Stimulated activated CD8-positive, alpha-beta memory T cell treated with anti-CD3 and anti-CD28 coated beads, Interleukin-4, amount 100 ng/mL, for 4 hours (primary cell): ENCODE results near the gene NPHP3.

Experiments
- DNase-seq, 2 donors: peaks; one replicate each; pipeline ENCODE4 v3.0.0-alpha.2; 2020; ENCODE audit warnings: low read depth in 2 of 2, low spot score in 1 of 2

NPHP3 gene

DNA sequence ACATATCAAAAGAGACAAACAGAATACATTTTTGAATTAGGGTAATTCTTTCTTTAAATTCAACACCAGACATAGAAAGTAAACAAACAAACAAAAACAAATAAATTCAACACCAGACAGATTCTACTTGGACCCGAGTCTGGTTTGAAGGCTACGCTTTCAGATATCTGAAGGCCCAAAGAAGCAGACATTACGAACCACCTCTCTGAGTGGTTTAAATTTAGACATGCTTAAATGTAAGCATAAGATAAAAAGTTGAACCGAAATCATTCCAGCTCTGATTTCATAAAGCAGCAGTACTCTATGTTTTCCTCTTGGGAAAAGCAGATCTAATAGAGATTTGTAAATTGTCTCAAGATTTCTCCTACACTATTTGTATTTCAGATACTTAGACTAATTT lies 32.2 kb downstream of the NPHP3 start:
- DNase-seq, result no peak

DNA sequence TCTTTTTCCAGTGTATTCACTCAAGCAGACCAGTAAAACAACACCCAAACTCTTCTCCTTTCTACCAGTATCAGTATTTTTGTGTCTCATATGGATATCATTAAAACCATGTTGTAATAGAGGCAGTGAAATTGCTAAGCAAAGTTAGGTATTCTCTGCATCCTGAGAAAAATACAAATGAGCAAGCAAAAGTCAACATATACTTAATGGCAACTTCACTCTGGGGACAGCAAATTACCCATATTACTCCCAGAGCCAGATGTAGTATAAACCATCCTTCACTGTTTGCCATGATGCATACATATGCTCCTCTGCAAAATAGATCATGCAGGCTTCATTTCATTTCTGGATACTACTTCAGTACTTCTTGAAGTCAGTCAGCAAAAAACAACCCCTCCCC lies 40.0 kb downstream of the NPHP3 start:
- DNase-seq, result no peak

DNA sequence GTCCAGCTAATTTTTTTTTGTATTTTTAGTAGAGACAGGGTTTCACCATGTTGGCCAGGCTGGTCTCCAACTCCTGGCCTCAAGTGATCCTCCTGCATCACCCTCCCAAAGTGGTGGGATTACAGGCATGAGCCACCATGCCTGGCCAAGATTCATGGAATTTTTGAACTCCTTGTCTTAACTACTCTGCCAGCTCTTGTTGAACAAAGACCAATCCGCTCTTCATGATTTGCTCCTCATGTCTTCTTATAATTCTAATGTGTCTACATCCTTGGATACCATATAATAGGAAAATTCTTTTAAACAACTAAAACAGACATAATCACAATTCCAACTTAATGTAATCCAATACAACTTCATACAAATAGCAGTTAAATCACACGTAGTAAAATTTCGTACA lies 40.8 kb downstream of the NPHP3 start:
- no peak for DNase-seq

DNA sequence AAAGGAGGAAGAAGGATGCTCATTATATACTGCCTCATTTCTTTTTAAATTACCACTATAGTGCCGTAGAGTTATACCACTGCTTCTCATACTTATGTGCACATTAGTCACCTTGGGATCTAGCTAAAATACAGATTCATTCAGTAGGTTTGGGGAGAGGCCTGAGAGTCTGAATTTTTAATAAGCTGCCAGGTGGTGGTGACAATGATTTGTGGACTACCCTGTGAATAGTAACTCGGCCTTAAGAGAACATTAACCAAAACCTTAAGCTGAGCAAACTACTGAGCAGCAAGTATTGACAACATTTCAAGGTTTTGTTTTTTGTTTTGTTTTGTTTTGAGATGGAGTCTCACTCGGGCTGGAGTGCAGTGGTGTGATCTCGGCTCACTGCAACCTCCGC lies 42.3 kb downstream of the NPHP3 start:
- DNase-seq, result no peak

DNA sequence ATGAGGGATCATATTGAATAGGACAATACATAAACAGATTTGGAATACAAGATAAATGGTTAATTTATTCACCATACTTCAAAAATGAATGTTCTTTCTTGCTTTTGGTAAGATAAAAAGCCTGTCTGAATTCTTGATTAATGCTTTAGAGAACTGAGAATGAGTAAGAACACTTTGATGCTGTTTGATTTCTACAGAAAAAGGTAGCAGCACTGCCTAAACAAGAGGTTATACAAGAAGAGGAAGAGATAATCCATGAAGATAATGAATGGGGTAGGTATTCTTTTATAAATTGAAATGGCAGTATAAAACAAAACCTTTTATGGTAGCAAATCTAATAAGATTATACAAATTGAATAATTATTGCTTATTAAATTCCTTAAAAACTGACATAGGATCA lies 46.8 kb downstream of the NPHP3 start:
- no peak for DNase-seq

DNA sequence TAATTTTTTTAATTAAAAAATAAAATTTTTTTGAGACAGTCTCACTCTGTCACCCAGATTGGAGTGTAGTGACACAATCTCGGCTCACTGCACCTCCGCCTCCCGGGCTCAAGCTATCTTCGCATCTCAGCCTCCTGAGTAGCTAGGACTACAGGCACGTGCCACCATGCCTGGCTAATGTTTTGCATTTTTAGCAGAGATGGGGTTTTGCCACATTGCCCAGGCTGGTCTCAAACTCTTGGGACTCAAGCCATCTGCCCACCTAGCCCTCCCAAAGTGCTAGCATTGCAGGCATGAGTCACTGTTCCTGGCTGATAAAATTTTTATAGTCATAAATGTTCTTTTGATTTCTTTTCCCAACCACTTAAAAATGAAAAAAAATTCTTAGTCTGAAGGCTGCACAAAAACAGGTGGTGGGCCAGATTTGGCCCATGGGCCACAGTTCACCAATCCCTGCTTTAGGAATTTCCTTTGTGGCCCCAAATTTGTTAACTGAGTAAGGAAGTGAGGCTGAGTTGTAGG lies 52.9 kb downstream of the NPHP3 start:
- no peak for DNase-seq

DNA sequence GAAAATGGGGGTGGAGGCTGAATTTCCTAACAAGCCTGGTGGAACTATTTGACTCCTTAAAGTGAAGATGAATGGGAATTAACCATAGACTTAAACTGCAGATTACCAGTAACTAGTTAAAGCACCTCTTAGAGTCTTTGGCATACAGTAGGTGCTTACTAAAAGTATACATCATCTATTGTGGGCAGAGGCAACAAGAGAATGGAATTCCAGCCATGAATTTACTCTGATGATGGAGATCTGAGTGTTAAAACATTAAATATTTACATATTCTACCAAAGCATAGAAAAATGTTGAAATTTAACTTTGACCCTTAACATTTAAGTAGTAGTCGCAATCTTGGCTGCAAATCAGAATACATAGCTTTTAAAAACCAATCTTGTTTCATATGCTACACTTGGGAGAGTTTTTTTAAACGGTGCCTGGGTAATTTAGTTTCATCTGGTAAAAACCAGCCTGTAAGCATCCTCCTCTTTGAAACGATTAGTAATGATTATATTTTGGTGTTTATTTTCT lies 56.9 kb downstream of the NPHP3 start:
- DNase-seq, result no peak

DNA sequence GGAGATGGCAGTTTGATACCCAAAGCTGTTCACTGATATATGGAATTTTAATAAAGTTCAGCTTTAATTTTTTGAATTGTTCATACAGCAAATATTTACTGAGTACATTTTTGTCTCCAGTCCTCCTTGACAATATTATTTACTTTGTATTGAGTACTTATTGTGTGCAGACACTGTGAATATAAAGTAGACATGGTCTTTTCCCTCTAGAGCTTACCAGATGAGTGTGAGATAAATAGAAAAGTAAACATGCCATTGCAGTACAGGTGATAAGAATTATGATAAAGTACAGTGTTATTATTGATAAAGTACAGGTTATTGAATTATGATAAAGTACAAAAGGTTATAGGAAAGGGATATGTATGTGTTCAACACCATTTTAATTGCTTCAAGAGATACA lies 60.0 kb downstream of the NPHP3 start:
- no peak for DNase-seq

DNA sequence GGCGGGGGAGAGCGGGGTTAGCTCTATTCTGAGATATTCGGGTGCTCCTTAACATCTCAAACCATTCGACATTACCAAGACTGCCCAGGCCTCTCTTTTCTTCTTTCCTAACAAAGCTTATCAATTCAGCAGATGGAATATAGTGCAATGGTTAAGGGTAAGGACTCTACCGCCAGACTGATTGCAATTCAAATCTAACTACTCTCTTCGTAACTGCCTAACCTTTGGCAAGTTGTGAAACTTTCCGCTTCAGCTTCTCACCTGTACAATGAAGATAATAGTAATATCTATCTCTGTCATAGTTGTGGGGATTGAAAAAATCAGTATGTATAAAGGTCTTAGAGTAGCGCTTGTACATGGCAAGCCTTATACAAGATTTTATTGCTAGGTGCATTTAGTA lies 61.1 kb downstream of the NPHP3 start:
- DNase-seq, result no peak

DNA sequence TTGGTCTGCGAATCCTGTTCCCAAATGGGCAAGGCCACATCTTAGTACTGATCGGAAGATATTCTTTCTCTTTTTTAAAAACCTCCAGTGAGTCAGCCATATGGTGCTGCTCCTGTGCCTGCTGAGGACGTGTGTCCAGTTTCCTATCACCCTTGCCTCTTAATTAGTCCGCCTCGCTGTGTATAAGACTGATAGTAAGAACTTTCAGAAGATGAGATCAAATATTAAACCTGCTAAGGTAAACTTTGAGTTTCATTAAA lies 61.5 kb downstream of the NPHP3 start:
- no peak for DNase-seq

DNA sequence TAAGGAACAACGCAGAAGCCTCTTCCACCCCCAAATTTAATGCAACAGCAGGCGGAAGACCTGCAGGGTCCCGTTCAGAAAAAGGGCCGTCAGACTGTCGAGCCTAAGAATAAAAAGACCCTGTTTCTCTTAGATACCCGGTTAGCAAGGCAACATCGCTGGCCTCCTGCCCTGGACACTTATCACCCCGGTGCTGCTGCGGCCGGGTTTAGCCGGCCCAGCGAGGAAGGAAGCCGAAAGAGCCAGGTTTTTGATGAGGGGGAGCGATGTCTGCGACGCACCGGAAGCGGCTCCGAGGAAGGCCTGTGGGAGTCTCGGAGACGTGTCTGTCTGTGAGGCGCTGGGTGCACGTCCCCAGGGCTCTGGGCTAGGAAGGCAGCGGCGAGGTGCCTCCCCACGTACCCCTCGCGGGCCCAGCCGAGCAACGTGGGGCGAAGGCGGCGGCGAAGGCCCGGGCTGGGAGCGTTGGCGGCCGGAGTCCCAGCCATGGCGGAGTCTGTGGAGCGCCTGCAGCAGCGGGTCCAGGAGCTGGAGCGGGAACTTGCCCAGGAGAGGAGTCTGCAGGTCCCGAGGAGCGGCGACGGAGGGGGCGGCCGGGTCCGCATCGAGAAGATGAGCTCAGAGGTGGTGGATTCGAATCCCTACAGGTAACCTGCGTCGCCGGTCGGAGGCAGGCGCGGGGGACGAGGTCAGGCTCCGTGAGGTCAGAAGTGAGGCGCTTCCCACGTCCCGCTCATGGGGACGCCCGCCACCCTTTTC lies 62.0 kb downstream of the NPHP3 start, which contains the start of gene UBA5:
TSS of gene UBA5 (plus strand) at position 278 of the 759 bp plus-strand sequence. CDS start at position 487, 209 bp downstream.
- peak; percentile 24 to 30 for DNase-seq

DNA sequence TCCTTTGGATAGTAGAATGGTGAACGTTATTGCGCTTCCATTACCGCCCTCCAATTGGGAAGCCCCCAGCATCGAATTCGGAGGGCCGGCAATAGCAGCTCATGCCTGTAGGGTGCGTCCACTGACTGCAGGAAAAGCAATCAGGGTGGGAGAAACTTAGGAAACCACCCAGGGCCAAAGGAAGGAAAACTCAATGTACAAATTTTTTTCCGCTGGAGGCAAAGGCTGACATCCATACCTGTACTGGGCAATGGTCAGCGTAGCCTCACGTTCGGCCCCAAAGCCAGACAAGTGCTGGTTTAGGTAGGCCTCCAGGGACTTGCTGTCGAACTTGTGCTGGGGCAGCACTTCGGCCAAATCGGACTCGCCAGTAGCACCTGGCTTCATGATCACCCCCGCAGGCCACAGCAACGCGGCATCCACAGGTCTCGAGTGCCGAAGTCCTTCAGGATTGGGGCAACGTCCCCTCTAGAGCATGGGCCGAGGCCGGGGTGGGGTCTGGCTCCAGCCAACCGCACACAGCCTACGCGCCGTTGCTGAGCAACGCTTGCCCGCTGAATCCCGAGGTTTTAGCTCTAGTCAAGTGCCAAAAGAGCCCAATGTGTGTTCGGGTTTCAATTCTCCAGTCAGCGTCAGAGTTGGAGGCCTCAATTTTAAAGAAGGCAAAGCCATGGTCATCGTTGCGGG lies 62.7 kb downstream of the NPHP3 start, which contains the start of gene ACAD11:
TSS of gene ACAD11 (minus strand) at position 445 of the 687 bp plus-strand sequence. CDS start at position 387, 58 bp downstream.
- DNase-seq, result peak in 1 of 2 donors; percentile 1

DNA sequence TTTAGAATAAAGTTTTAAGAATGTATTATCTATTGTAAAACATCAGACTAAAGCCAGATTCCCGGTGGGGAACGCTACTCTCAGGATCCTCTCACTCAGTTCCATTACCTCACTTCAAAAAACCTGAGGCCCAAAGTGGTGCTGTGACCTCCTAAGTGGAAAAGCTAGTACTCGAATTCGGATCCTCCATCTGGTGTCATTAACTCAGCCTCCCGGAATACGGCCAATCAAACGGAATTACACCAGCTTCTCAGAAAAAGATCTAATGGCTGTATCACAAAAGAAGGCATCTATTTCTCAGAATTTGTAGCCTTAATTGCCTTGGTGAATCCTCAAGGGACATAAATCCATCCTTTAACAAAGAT lies 63.2 kb downstream of the NPHP3 start:
- no peak for DNase-seq

DNA sequence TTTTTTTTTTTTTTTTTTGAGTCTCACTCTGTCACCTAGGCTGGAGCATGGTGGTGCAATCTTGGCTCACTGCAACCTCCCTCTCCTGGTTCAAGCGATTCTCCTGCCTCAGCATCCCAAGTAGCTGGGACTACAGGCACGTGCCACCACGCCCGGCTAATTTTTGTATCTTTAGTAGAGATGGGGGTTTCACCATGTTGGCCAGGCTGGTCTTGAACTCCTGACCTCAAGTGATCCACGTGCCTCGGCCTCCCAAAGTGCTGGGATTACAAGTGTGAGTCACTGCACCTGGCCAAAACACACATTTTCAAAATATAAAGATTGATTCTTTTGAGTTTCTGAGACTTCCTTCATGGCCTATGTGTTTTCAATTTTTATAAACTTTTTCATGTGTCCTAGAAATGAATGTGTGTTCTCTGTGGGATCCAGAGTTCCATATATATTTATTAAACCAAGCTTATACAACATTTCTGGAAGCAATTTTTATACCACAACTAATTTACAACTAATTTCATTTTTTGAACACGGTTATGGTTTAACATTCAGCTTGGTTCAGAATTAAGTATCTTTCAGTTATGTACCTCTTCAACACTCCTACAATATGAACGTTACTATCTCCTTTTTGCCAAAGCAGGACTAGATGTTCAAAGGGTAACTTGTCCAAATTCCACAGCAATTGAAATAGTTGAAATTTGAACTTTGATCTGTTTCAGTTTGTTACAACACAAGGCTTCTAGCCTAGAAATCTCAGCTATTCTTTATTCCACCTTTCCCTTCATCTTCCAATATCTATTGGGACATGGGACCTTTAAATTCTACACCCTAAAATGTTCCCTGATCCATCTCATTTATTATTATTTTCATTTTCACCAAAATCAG lies 64.1 kb downstream of the NPHP3 start:
- no peak for DNase-seq

DNA sequence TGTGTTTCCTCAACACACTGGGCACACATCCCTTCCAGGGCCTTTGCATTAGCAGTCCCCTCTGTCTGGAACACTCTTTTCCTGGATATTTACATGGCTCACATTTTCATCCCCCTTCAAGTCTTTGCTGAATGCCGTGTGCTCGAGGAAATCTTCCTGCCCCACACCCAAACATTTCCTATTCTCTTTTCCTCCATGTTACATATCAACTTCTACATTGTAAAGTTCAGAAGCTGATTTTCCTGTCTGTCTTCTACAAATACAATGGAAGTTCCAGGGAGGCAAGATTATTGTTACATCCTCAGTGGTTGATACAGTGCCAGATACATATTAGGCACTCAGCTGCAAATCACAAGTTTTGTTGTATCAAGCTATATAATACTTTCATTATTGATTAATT lies 66.7 kb downstream of the NPHP3 start:
- DNase-seq, result no peak

DNA sequence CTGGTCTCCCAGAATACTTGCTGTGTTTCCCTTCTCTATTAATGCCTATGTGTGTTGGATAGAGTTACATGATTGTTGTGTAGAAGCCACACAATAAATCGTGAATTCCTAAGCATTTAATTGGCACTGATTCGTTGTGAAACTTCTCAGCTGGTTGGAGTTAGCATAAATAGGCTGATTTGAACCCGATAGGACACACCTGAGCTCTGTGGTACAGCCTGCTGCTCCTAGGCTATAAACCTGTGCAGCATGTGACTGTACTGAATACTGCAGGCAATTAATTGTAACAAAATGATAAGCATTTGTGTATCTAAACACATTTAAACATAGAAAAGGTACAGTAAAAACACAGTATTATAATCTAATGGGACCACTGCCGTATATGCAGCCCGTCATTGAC lies 67.5 kb downstream of the NPHP3 start:
- no peak for DNase-seq

DNA sequence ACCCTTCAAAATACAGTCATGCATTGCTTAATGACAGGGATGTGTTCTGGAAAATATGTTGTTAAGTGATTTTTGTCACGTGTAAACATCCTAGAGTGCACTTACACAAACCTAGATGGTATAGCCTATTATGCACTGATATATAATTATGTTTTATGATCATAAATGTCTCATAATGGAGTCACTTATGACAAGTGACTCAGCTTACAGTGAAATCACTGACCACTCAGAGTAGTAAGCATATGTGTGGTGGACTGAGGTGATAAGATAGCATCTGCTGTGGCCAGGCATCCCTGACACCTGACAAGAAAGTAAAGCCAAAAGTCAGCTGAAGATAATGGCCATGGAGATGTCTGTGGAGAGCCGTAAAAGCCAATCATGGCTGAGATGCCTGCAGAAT lies 68.0 kb downstream of the NPHP3 start:
- no peak for DNase-seq

DNA sequence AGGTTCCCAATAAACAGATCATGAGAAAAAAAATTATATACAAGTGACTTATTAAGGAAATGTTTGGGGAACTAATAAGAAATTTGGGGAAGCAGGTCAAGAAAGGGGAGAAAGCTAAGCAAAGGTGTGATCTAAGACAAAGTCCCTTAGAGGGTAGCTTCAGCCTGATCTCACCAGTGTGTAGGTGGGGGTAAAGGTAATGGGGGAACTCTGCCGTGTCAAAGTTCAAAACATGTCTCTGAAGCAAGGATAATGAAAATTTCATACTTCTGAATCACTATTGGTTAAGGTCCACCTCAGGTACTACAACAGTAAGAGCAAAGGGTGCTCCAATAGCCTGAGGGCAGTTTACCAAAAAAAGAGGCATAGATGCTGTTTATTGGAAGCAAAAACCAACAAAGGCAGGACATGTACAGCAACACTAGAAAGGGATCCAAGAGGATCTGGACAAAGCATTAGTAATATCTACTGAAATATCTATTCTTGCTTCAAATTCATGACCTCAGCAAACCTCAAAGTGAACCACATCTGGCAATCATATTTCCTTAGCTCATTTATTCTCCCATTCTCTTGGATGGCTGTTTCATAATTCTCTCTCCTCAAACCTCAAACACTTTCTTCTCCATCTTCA lies 69.5 kb downstream of the NPHP3 start:
- no peak for DNase-seq

DNA sequence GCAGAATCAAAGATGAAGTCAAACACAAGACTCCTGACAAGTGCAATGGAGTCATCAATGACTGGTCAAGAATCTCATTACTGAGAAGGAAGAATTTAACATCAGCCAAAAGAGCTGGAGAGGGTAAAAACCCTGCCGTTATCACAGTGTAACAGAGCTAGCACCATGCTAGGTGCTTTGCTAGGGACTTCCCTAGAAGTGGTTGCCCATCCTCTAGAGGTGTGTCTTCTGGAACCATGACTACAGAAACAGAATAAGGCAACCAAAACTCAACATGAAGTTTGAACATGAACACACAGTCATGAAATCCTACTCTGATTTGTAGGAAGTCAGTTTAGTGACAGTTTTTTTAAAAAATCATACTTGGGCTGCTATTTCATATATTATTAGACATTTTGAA lies 72.1 kb downstream of the NPHP3 start:
- DNase-seq, result no peak

DNA sequence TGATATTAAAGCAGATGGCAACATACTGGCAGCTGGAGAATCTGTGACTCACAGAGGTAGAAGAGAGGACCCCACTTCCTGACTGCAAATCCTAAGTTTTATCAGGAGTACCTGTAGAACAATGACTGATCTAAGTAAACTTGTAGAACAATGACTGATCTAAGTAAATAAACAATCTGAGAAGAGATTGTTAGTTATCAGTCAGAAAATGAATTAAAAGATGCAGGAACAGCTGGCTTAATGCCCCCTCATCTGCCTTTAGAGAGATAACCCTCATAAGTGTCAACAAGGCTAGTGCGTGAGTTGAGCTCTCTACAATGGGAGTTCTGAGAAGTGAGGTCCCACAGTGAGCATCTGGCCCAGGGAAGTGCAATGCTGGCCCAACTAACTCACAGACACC lies 77.2 kb downstream of the NPHP3 start:
- no peak for DNase-seq

DNA sequence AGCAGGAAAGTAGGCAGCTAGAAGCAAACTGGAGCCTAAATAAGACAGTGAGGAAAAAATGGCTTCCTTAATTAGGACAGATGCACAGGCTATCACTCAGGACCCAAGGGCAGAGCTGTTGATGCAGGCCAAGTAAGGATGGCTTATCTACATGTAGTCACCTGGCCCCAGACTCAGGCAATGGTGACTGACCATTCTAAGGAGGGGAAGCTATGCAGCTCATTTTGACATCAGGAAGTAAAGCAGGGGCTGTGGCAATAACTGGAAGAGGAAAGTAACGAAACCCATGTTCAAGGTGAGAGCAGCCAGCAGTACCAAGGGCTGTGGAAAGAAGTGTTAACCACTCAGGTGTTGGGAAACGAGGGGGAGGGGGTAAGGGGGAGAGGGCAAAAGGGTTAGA lies 78.8 kb downstream of the NPHP3 start:
- no peak for DNase-seq
